ENCODE measurements around the gene MAN1A1. TPM values are rescaled to one million over a fixed set of nuclear protein-coding genes. Genes with fewer than 3 reads are reported as not detected.

The MAN1A1 gene
- total RNA-seq, 4 donors from 2014 or later = 52.7 to 123 (median 97.1) TPM

DNA sequence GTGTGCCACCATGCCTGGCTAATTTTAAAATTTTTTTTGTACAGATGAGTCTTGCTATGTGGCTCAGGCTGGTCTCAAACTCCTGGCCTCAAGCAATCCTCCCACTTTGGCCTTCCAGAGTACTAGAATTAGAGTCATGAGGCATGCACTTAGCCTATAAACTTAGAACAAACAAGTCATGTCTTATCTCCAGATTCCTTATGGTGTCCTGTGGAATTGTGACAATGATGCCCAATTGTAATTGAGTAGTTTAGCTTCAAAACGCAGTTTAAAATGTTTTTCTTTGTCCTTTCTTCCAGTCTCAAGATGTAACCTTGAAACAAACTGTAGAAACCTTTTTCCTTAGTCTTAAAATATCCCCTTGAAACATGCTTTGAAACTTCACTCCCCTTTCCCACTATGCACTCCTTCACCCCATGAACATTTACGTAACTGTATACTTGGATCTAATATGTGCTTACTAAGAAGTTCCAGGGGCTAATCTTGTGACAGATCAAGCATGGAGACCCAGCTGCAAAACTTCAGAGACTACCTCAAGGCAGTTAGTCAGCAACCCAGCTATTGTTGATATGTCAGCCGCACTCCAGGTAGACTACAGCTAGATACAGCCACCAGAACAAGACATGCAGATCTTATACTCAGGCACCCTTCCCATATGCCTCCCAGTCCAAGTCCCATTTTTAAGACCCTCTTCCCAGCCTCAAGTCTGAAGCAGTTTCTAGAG lies 46.2 kb downstream of the MAN1A1 start:
- TF ChIP-seq EP300 (IDR thresholded peaks at IDR 0.05; ENCODE audit: low read depth) (no peak), POLR2AphosphoS5 (IDR thresholded peaks at IDR 0.05) (no peak), CTCF (IDR thresholded peaks at IDR 0.05) (no peak), POLR2A (IDR thresholded peaks at IDR 0.05) (no peak)
- peaks cover 0 to 21% (median 4%) of the 10 kb centered on the region in 4 donors for H3K36me3 ChIP-seq
- H3K9me3 ChIP-seq = no peaks in the 10 kb centered on the region
- H3K27me3 ChIP-seq = no peaks in the 10 kb centered on the region
- H3K4me3 ChIP-seq = no peak overlapping the region
- DNase-seq = no peak
- H3K27ac ChIP-seq = no peak overlapping the region
- WGBS, 2 donors (ENCODE audit: low coverage in 1 of 2) = 79 to 96% methylated on average over 2 to 3 of the region's 3 CpGs
- H3K4me1 ChIP-seq = peaks cover 2 to 9% (median 6%) of the 10 kb centered on the region in 4 donors
- in situ Hi-C loops (cut with MboI; ENCODE audit: low pct_ligation_motif_present in 1 of 4, low pct_unique_long_range_greater_than_20kb in 1 of 4, low sequenced_read_pairs in 3 of 4) = no loop called here
- intact Hi-C loops (cut with DNase I; ENCODE audit: low total_unique reads) = no loop called here

DNA sequence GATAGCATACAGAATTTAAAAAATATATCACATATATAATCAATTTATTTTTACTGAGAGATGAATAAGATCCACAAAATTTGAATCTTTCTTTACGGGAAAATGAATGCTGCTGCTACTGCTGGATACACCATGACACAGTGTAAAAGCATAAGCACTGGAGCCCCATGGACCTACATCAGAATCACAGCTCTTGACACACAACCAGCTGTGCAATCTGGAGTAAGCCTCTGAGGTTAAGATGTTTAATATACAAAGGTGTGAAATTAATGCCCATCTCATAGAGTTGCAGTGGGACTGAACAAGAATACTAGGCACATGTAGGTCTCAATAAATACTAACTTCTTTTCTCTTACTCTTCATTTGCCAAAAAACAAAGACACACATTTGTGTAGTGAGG lies 48.1 kb downstream of the MAN1A1 start:
- WGBS, 2 donors (ENCODE audit: low coverage in 1 of 2) = 95 to 100% methylated on average over 1 of the region's 1 CpG

GRCh38 chr6:119299694-119300093 lies 49.9 kb downstream of the MAN1A1 start:
- DNase-seq = no peak
- whole genome bisulfite sequencing, 2 donors (ENCODE audit: low coverage in 1 of 2) = 98 to 100% methylated on average over 2 of the region's 2 CpGs
- no peak overlapping the region for H3K27ac ChIP-seq
- H3K4me3 ChIP-seq = no peak overlapping the region
- intact Hi-C loops (cut with DNase I; ENCODE audit: low total_unique reads) (no loop called here), in situ Hi-C loops (cut with MboI; ENCODE audit: low pct_ligation_motif_present in 1 of 4, low pct_unique_long_range_greater_than_20kb in 1 of 4, low sequenced_read_pairs in 3 of 4) (no loop called here)
- no peaks in the 10 kb centered on the region for H3K27me3 ChIP-seq
- no peaks in the 10 kb centered on the region for H3K9me3 ChIP-seq
- H3K36me3 ChIP-seq = peaks cover 0 to 11% (median 2%) of the 10 kb centered on the region in 4 donors
- TF ChIP-seq POLR2AphosphoS5 (IDR thresholded peaks at IDR 0.05) (no peak), POLR2A (IDR thresholded peaks at IDR 0.05) (no peak), CTCF (IDR thresholded peaks at IDR 0.05) (no peak), EP300 (IDR thresholded peaks at IDR 0.05; ENCODE audit: low read depth) (no peak)
- no peaks in the 10 kb centered on the region for H3K4me1 ChIP-seq

More for the DNA sequence above, 48.1 kb downstream of the MAN1A1 start:
- Histone ChIP-seq H3K4me3 (no peak overlapping the region), H3K27me3 (no peaks in the 10 kb centered on the region), H3K9me3 (no peaks in the 10 kb centered on the region), H3K4me1 (no peaks in the 10 kb centered on the region), H3K36me3 (peaks cover 0 to 21% (median 4%) of the 10 kb centered on the region in 4 donors), H3K27ac (no peak overlapping the region)
- no peak for DNase-seq
- in situ Hi-C loops (cut with MboI; ENCODE audit: low pct_ligation_motif_present in 1 of 4, low pct_unique_long_range_greater_than_20kb in 1 of 4, low sequenced_read_pairs in 3 of 4) (no loop called here), intact Hi-C loops (cut with DNase I; ENCODE audit: low total_unique reads) (no loop called here)
- TF ChIP-seq EP300 (IDR thresholded peaks at IDR 0.05; ENCODE audit: low read depth) (no peak), POLR2A (IDR thresholded peaks at IDR 0.05) (no peak), CTCF (IDR thresholded peaks at IDR 0.05) (no peak), POLR2AphosphoS5 (IDR thresholded peaks at IDR 0.05) (no peak)

DNA sequence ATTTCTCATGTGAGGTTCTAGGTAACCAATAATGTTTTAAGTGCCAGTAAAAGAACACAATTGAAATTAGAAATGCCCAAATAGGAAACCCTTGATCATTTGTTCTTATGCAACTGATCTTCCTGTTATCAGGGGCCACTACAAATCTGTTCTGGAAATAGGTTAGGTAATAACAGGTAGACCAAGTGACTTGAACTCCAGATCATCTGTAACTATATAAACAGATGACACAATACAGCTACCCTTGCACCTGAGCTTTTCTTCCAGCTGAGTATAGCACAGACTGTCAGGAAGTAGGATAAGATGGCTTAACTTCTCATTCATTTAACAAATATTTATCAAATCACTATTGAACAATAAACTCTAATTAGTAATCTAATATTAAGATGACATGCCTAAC lies 52.5 kb downstream of the MAN1A1 start:
- Histone ChIP-seq H3K4me1 (no peaks in the 10 kb centered on the region), H3K4me3 (no peak overlapping the region), H3K36me3 (peaks cover 0 to 11% (median 2%) of the 10 kb centered on the region in 4 donors), H3K27ac (no peak overlapping the region), H3K27me3 (no peaks in the 10 kb centered on the region), H3K9me3 (no peaks in the 10 kb centered on the region)
- intact Hi-C loops (cut with DNase I; ENCODE audit: low total_unique reads) = no loop called here
- no peak for TF ChIP-seq POLR2AphosphoS5 (IDR thresholded peaks at IDR 0.05)
- no peak for TF ChIP-seq CTCF (IDR thresholded peaks at IDR 0.05)
- TF ChIP-seq EP300 (IDR thresholded peaks at IDR 0.05; ENCODE audit: low read depth) = no peak
- no peak for TF ChIP-seq POLR2A (IDR thresholded peaks at IDR 0.05)
- in situ Hi-C loops (cut with MboI; ENCODE audit: low pct_ligation_motif_present in 1 of 4, low pct_unique_long_range_greater_than_20kb in 1 of 4, low sequenced_read_pairs in 3 of 4) = no loop called here
- DNase-seq = no peak

Data from transverse colon (tissue), 4 donors.